Gastroesophageal sphincter (tissue), 4 donors: ENCODE data around the gene HSPA12B. TPM values are rescaled to one million over a fixed set of nuclear protein-coding genes. Genes with fewer than 3 reads are reported as not detected.
A peak's percentile ranks its signal among the peaks of the same experiment; 100 is the strongest.

Experiments
- ATAC-seq: fragments of 150-250 bp; one replicate; pipeline ENCODE4 v1.9.1; 2016; ENCODE audit warnings: mild to moderate bottlenecking, moderate library complexity
- H3K27ac ChIP-seq, 4 donors: fragments of 200-600 bp; sonication (generic) in 3 of 4; 1 replicate in 3 of 4; 2 replicates in 1 of 4; pipeline ENCODE4 v1.5.1; 2016 to 2019
- H3K27me3 ChIP-seq: fragments of 200-600 bp; sonication (generic); one replicate; pipeline ENCODE4 v1.5.1; 2019
- H3K36me3 ChIP-seq, 2 donors: fragments of 200-600 bp; sonication (generic); one replicate each; pipeline ENCODE4 v1.5.1; 2019; ENCODE audit warnings: control low read depth in 1 of 2
- H3K4me1 ChIP-seq, 3 donors: fragments of 200-600 bp; sonication (generic); 1 replicate in 2 of 3; 2 replicates in 1 of 3; pipeline ENCODE4 v1.5.1; 2016 to 2019; ENCODE audit warnings: control low read depth in 2 of 3
- H3K4me3 ChIP-seq, 2 donors: fragments of 200-600 bp; sonication (generic); one replicate each; pipeline ENCODE4 v1.5.1; 2019; ENCODE audit warnings: mild to moderate bottlenecking in 1 of 2, moderate library complexity in 1 of 2
- H3K9me3 ChIP-seq, 3 donors: fragments of 200-600 bp; sonication (generic); one replicate each; pipeline ENCODE4 v1.5.1; 2017 to 2019; ENCODE audit warnings: control low read depth in 2 of 3
- CTCF ChIP-seq, 4 experiments: fragments of 200-600 bp in 2 of 4; fragments of 450-650 bp in 2 of 4; sonication (generic) in 1 of 4; IDR thresholded peaks; one replicate each; pipeline ENCODE4 v1.5.1; 2017 to 2019; ENCODE audit warnings: antibody characterized with exemption in 4 of 4, mild to moderate bottlenecking in 2 of 4, moderate library complexity in 2 of 4
- EP300 ChIP-seq: sonication (generic); formaldehyde crosslinking; IDR thresholded peaks from one replicate; pipeline ENCODE4 v1.6.1; 2017; ENCODE audit warnings: antibody characterized with exemption, mild to moderate bottlenecking
- POLR2A ChIP-seq, 2 donors: fragments of 450-650 bp; IDR thresholded peaks; one replicate each; pipeline ENCODE4 v1.6.1; 2017; ENCODE audit warnings: antibody characterized with exemption in 2 of 2, mild to moderate bottlenecking in 2 of 2, moderate library complexity in 1 of 2
- POLR2AphosphoS5 ChIP-seq: sonication (generic); formaldehyde crosslinking; IDR thresholded peaks from one replicate; pipeline ENCODE4 v1.6.1; 2017; ENCODE audit warnings: antibody characterized with exemption
- WGBS, 2 donors: methylation state at CpG; one replicate each; pipeline ENCODE4 v1.1.5; 2018; ENCODE audit warnings: low coverage in 1 of 2; 5-methylcytosine and 5-hydroxymethylcytosine counted together
- total RNA-seq, 4 donors: library from RNA; depleted of rRNA; stranded (reverse); fragments of >200 nt; gene quantifications; one replicate each; pipeline ENCODE4 v1.1.0, GENCODE V29; 2016

Gene HSPA12B
- total RNA-seq, 4 donors from 2014 or later: 9.6 to 19.3 (median 14.4) TPM

GRCh38 chr20:3748073-3748472 is 15.6 kb downstream of the HSPA12B start:
- no peak for ATAC-seq
- Histone ChIP-seq H3K9me3 (no peaks in the 10 kb centered on the region), H3K4me1 (peaks cover 0 to 39% (median 6%) of the 10 kb centered on the region in 3 donors), H3K4me3 (no peak overlapping the region), H3K36me3 (peaks cover 0 to 49% of the 10 kb centered on the region in 2 donors), H3K27me3 (peaks cover 48% of the 10 kb centered on the region), H3K27ac (no peak overlapping the region)
- no peak for TF ChIP-seq EP300
- TF ChIP-seq CTCF (IDR thresholded peaks at IDR 0.05): no peak
- WGBS, 2 donors: no CpG with 5 or more reads among the region's 16 CpGs

GRCh38 chr20:3749087-3749688 is 16.7 kb downstream of the HSPA12B start:
- H3K27me3 ChIP-seq: peaks cover 44% of the 10 kb centered on the region
- H3K27ac ChIP-seq: no peak overlapping the region
- H3K4me3 ChIP-seq: no peak overlapping the region
- H3K9me3 ChIP-seq: no peaks in the 10 kb centered on the region
- TF ChIP-seq EP300 (no peak), POLR2AphosphoS5 (no peak), CTCF (IDR thresholded peaks at IDR 0.05) (no peak), POLR2A (IDR thresholded peaks at IDR 0.05) (no peak)
- peaks cover 0 to 47% of the 10 kb centered on the region in 2 donors for H3K36me3 ChIP-seq
- no peak for ATAC-seq
- 60 to 73% methylated on average over 1 to 8 of the region's 24 CpGs for WGBS, 2 donors
- H3K4me1 ChIP-seq: peaks cover 0 to 50% (median 6%) of the 10 kb centered on the region in 3 donors

- WGBS, 2 donors: 15 to 44% methylated on average over 4 to 5 of the region's 72 CpGs
- H3K36me3 ChIP-seq: peaks cover 0 to 54% of the 10 kb centered on the region in 2 donors
- H3K9me3 ChIP-seq: no peaks in the 10 kb centered on the region
- no peak for TF ChIP-seq POLR2AphosphoS5
- peak in 3 of 4 experiments; percentile 38 to 80 (median 58) for TF ChIP-seq CTCF (IDR thresholded peaks at IDR 0.05)
- no peak for TF ChIP-seq EP300
- TF ChIP-seq POLR2A (IDR thresholded peaks at IDR 0.05): no peak
- peak overlapping the region in 1 of 2 donors; percentile 8 for H3K4me3 ChIP-seq
- no peak for ATAC-seq
- peaks cover 38% of the 10 kb centered on the region for H3K27me3 ChIP-seq
- H3K27ac ChIP-seq: no peak overlapping the region
- H3K4me1 ChIP-seq: peaks cover 0 to 47% (median 6%) of the 10 kb centered on the region in 3 donors
These were observed 17.4 kb downstream of the HSPA12B start for GRCh38 chr20:3749689-3750531.

GRCh38 chr20:3751305-3751674 is 18.8 kb downstream of the HSPA12B start:
- Histone ChIP-seq H3K9me3 (no peaks in the 10 kb centered on the region), H3K36me3 (peaks cover 0 to 63% of the 10 kb centered on the region in 2 donors), H3K4me3 (peak overlapping the region in 1 of 2 donors; percentile 45), H3K4me1 (peaks cover 0 to 41% (median 6%) of the 10 kb centered on the region in 3 donors), H3K27me3 (peaks cover 26% of the 10 kb centered on the region), H3K27ac (no peak overlapping the region)
- WGBS, 2 donors: 73 to 87% methylated on average over 3 to 5 of the region's 31 CpGs
- no peak for ATAC-seq
- no peak for TF ChIP-seq EP300
- TF ChIP-seq POLR2AphosphoS5: no peak
- no peak for TF ChIP-seq CTCF (IDR thresholded peaks at IDR 0.05)
- TF ChIP-seq POLR2A (IDR thresholded peaks at IDR 0.05): no peak
